SK-N-SH treated with all-trans-retinoic acid at 6 μM for 48 hours (cell line): Measurements from ENCODE around the gene CASKIN1.

Source experiments
- ATAC-seq: fragments of 200-7000 bp; cut with Tn5 transposase; 3 replicates; pipeline ENCODE4 v1.9.1; 2020; ENCODE audit warnings: mild to moderate bottlenecking, moderate library complexity
- ARNTL ChIP-seq: fragments of 450-650 bp; formaldehyde crosslinking; IDR thresholded peaks from 2 replicates; pipeline ENCODE4 v1.5.0; 2020; ENCODE audit warnings: low read depth, mild to moderate bottlenecking, moderate library complexity, borderline replicate concordance
- BACH2 ChIP-seq: fragments of 250-450 bp; sonication (Bioruptor Pico); IDR thresholded peaks from 2 replicates; pipeline ENCODE4 v1.9.0; 2021; ENCODE audit warnings: mild to moderate bottlenecking, borderline replicate concordance
- CREB5 ChIP-seq: fragments of 250-450 bp; sonication (Bioruptor Pico); IDR thresholded peaks from 2 replicates; pipeline ENCODE4 v1.5.1; 2020; ENCODE audit warnings: low read depth, mild to moderate bottlenecking, moderate library complexity
- CSDC2 ChIP-seq: fragments of 250-450 bp; sonication (Bioruptor Pico); IDR thresholded peaks from 2 replicates; pipeline ENCODE4 v1.5.0; 2020; ENCODE audit warnings: mild to moderate bottlenecking, moderate library complexity
- ESRRG ChIP-seq: fragments of 250-450 bp; sonication (Bioruptor Pico); IDR thresholded peaks from 2 replicates; pipeline ENCODE4 v1.6.1; 2021; ENCODE audit warnings: mild to moderate bottlenecking
- ISL1 ChIP-seq: fragments of 250-450 bp; sonication (Bioruptor Pico); IDR thresholded peaks from 2 replicates; pipeline ENCODE4 v2.1.2; 2022; ENCODE audit warnings: mild to moderate bottlenecking, moderate library complexity
- OSR1 ChIP-seq: fragments of 250-450 bp; sonication (Bioruptor Pico); IDR thresholded peaks from 2 replicates; pipeline ENCODE4 v1.8.0; 2022; ENCODE audit warnings: moderate library complexity, mild to moderate bottlenecking, inconsistent platforms
- PATZ1 ChIP-seq: fragments of 250-450 bp; sonication (Bioruptor Pico); IDR thresholded peaks from 2 replicates; pipeline ENCODE4 v1.8.0; 2020; ENCODE audit warnings: mild to moderate bottlenecking, moderate library complexity, borderline replicate concordance
- POU6F1 ChIP-seq: fragments of 250-450 bp; sonication (Bioruptor Pico); IDR thresholded peaks from 2 replicates; pipeline ENCODE4 v1.8.0; 2021; ENCODE audit warnings: low read depth, mild to moderate bottlenecking, moderate library complexity, borderline replicate concordance
- PPARA ChIP-seq: fragments of 250-450 bp; sonication (Bioruptor Pico); IDR thresholded peaks from 2 replicates; pipeline ENCODE4 v1.5.0; 2020; ENCODE audit warnings: mild to moderate bottlenecking, borderline replicate concordance
- RARB ChIP-seq: fragments of 250-450 bp; sonication (Bioruptor Pico); IDR thresholded peaks from 2 replicates; pipeline ENCODE4 v1.8.0; 2021; ENCODE audit warnings: mild to moderate bottlenecking, moderate library complexity
- SNAI2 ChIP-seq: fragments of 250-450 bp; sonication (Bioruptor Pico); IDR thresholded peaks from 2 replicates; pipeline ENCODE4 v1.5.0; 2020; ENCODE audit warnings: mild to moderate bottlenecking, moderate library complexity
- TCF4 ChIP-seq: fragments of 250-450 bp; sonication (Bioruptor Pico); IDR thresholded peaks from 2 replicates; pipeline ENCODE4 v1.8.0; 2021; ENCODE audit warnings: mild to moderate bottlenecking, moderate library complexity, borderline replicate concordance
- TOX ChIP-seq: fragments of 250-450 bp; sonication (Bioruptor Pico); IDR thresholded peaks from 2 replicates; pipeline ENCODE4 v1.8.0; 2021; ENCODE audit warnings: mild to moderate bottlenecking, moderate library complexity, borderline replicate concordance
- ZC3H10 ChIP-seq: fragments of 250-450 bp; sonication (Bioruptor Pico); IDR thresholded peaks from 2 replicates; pipeline ENCODE4 v1.5.1; 2021; ENCODE audit warnings: mild to moderate bottlenecking, moderate library complexity
- ZFP3 ChIP-seq: fragments of 250-450 bp; sonication (Bioruptor Pico); IDR thresholded peaks from 2 replicates; pipeline ENCODE4 v1.5.0; 2020; ENCODE audit warnings: mild to moderate bottlenecking, moderate library complexity
- ZFP30 ChIP-seq: fragments of 450-650 bp; formaldehyde crosslinking; IDR thresholded peaks from 2 replicates; pipeline ENCODE4 v1.5.0; 2022; ENCODE audit warnings: mild to moderate bottlenecking, moderate library complexity
- ZNF565 ChIP-seq: fragments of 450-650 bp; formaldehyde crosslinking; conservative IDR thresholded peaks from 2 replicates; pipeline ENCODE4 v1.5.0; 2020; ENCODE audit warnings: low read depth, mild to moderate bottlenecking, moderate library complexity
- ZNF70 ChIP-seq: fragments of 450-650 bp; formaldehyde crosslinking; IDR thresholded peaks from 2 replicates; pipeline ENCODE4 v1.5.0; 2020; ENCODE audit warnings: mild to moderate bottlenecking, moderate library complexity
- ZNF8 ChIP-seq: fragments of 450-650 bp; formaldehyde crosslinking; IDR thresholded peaks from 2 replicates; pipeline ENCODE4 v1.5.0; 2020; ENCODE audit warnings: mild to moderate bottlenecking, moderate library complexity

Gene CASKIN1

GRCh38 chr16:2238838-2239675 is 42.7 kb upstream of the CASKIN1 start:
- ATAC-seq = no peak
- TF ChIP-seq CSDC2 (CRISPR knock-in tag) = no peak
- TF ChIP-seq CREB5 (CRISPR knock-in tag) = no peak
- no peak for TF ChIP-seq ZFP3 (CRISPR knock-in tag)
- TF ChIP-seq RARB (CRISPR knock-in tag) = no peak
- TF ChIP-seq TCF4 = no peak
- TF ChIP-seq ESRRG (CRISPR knock-in tag) = no peak
- TF ChIP-seq ZC3H10 (CRISPR knock-in tag) = no peak
- TF ChIP-seq ZNF565 (CRISPR knock-in tag) = no peak

- TF ChIP-seq TCF4 = no peak
- no peak for TF ChIP-seq PPARA (CRISPR knock-in tag)
- TF ChIP-seq ZC3H10 (CRISPR knock-in tag) = no peak
- no peak for TF ChIP-seq ZFP30 (CRISPR knock-in tag)
- no peak for TF ChIP-seq SNAI2 (CRISPR knock-in tag)
- TF ChIP-seq ZNF70 (CRISPR knock-in tag) = no peak
- no peak for TF ChIP-seq ZFP3 (CRISPR knock-in tag)
- TF ChIP-seq POU6F1 (CRISPR knock-in tag) = no peak
- no peak for TF ChIP-seq CREB5 (CRISPR knock-in tag)
- TF ChIP-seq ZNF565 (CRISPR knock-in tag) = no peak
- TF ChIP-seq ZNF8 (CRISPR knock-in tag) = no peak
- no peak for TF ChIP-seq ESRRG (CRISPR knock-in tag)
- TF ChIP-seq TOX (CRISPR knock-in tag) = no peak
- TF ChIP-seq BACH2 (CRISPR knock-in tag) = no peak
- TF ChIP-seq PATZ1 = no peak
- TF ChIP-seq RARB (CRISPR knock-in tag) = no peak
- no peak for TF ChIP-seq OSR1
- no peak for TF ChIP-seq ARNTL (CRISPR knock-in tag)
- ATAC-seq = no peak
Observed at GRCh38 chr16:2238150-2238837, 41.9 kb upstream of the CASKIN1 start.

- ATAC-seq = no peak
- TF ChIP-seq TCF4 (no peak), ISL1 (no peak), TOX (CRISPR knock-in tag) (no peak), ZNF565 (CRISPR knock-in tag) (no peak), PATZ1 (no peak), ZNF8 (CRISPR knock-in tag) (no peak), BACH2 (CRISPR knock-in tag) (no peak)
Observed at GRCh38 chr16:2237493-2238149, 41.2 kb upstream of the CASKIN1 start.
